ENCODE data around the gene DZIP3. TPM values are rescaled to one million over a fixed set of nuclear protein-coding genes. Genes with fewer than 3 reads are reported as not detected.

Gene DZIP3
- total and polyA plus RNA-seq, 9 donors: 5.0 to 20.5 (median 13.0) TPM

- 39 to 58% (median 53%) methylated on average over 2 of the region's 2 CpGs for WGBS, 3 donors
Observed at GRCh38 chr3:108602935-108603294, 13.4 kb downstream of the DZIP3 start.

GRCh38 chr3:108603691-108604090 lies 14.2 kb downstream of the DZIP3 start:
- no peak overlapping the region for H3K27ac ChIP-seq

More at GRCh38 chr3:108602935-108603294, 13.4 kb downstream of the DZIP3 start:
- no peak overlapping the region for H3K4me3 ChIP-seq
- no peaks in the 10 kb centered on the region for H3K4me1 ChIP-seq (ENCODE audit: insufficient read depth)
- intact Hi-C loops (cut with DNase I): no loop called here
- no peak overlapping the region for H3K27ac ChIP-seq
- TF ChIP-seq CTCF (IDR thresholded peaks at IDR 0.05) (no peak), EP300 (IDR thresholded peaks at IDR 0.05) (no peak), POLR2A (IDR thresholded peaks at IDR 0.05) (no peak)
- no peaks in the 10 kb centered on the region for H3K36me3 ChIP-seq
- no peaks in the 10 kb centered on the region for H3K9me3 ChIP-seq
- no peaks in the 10 kb centered on the region for H3K27me3 ChIP-seq
- DNase-seq: no peak

GRCh38 chr3:108605028-108605427 lies 15.5 kb downstream of the DZIP3 start:
- Histone ChIP-seq H3K4me3 (no peak overlapping the region), H3K4me1 (ENCODE audit: insufficient read depth) (no peaks in the 10 kb centered on the region), H3K27ac (no peak overlapping the region), H3K27me3 (no peaks in the 10 kb centered on the region), H3K36me3 (no peaks in the 10 kb centered on the region), H3K9me3 (no peaks in the 10 kb centered on the region)
- 91 to 94% (median 92%) methylated on average over 2 of the region's 2 CpGs for WGBS, 3 donors
- no peak for TF ChIP-seq CTCF (IDR thresholded peaks at IDR 0.05)
- TF ChIP-seq POLR2A (IDR thresholded peaks at IDR 0.05): no peak
- TF ChIP-seq EP300 (IDR thresholded peaks at IDR 0.05): no peak
- intact Hi-C loops (cut with DNase I): no loop called here
- no peak for DNase-seq

More at GRCh38 chr3:108603691-108604090, 14.2 kb downstream of the DZIP3 start:
- Histone ChIP-seq H3K4me3 (no peak overlapping the region), H3K36me3 (no peaks in the 10 kb centered on the region), H3K27me3 (no peaks in the 10 kb centered on the region), H3K4me1 (ENCODE audit: insufficient read depth) (no peaks in the 10 kb centered on the region), H3K9me3 (no peaks in the 10 kb centered on the region)
- TF ChIP-seq CTCF (IDR thresholded peaks at IDR 0.05) (no peak), EP300 (IDR thresholded peaks at IDR 0.05) (no peak), POLR2A (IDR thresholded peaks at IDR 0.05) (no peak)
- intact Hi-C loops (cut with DNase I): no loop called here
- DNase-seq: no peak

- no peaks in the 10 kb centered on the region for H3K27me3 ChIP-seq
- H3K27ac ChIP-seq: no peak overlapping the region
- H3K9me3 ChIP-seq: no peaks in the 10 kb centered on the region
- H3K4me1 ChIP-seq (ENCODE audit: insufficient read depth): no peaks in the 10 kb centered on the region
- intact Hi-C loops (cut with DNase I): no loop called here
- WGBS, 3 donors: 72 to 80% (median 74%) methylated on average over 4 of the region's 4 CpGs
- no peak for DNase-seq
- H3K4me3 ChIP-seq: no peak overlapping the region
- H3K36me3 ChIP-seq: no peaks in the 10 kb centered on the region
- no peak for TF ChIP-seq EP300 (IDR thresholded peaks at IDR 0.05)
- no peak for TF ChIP-seq POLR2A (IDR thresholded peaks at IDR 0.05)
- TF ChIP-seq CTCF (IDR thresholded peaks at IDR 0.05): no peak
Observed at GRCh38 chr3:108605491-108605890, 16.0 kb downstream of the DZIP3 start.

- intact Hi-C loops (cut with DNase I): no loop called here
- 83 to 91% (median 87%) methylated on average over 4 of the region's 4 CpGs for WGBS, 3 donors
- DNase-seq: no peak
Observed at GRCh38 chr3:108608750-108609149, 19.2 kb downstream of the DZIP3 start.

More at GRCh38 chr3:108608750-108609149, 19.2 kb downstream of the DZIP3 start:
- TF ChIP-seq EP300 (IDR thresholded peaks at IDR 0.05) (no peak), CTCF (IDR thresholded peaks at IDR 0.05) (no peak), POLR2A (IDR thresholded peaks at IDR 0.05) (no peak)
- Histone ChIP-seq H3K36me3 (no peaks in the 10 kb centered on the region), H3K4me3 (no peak overlapping the region), H3K27me3 (no peaks in the 10 kb centered on the region), H3K4me1 (ENCODE audit: insufficient read depth) (no peaks in the 10 kb centered on the region), H3K9me3 (no peaks in the 10 kb centered on the region), H3K27ac (no peak overlapping the region)
